Measurements from ENCODE around the gene BNC2. TPM values are rescaled to one million over a fixed set of nuclear protein-coding genes. Genes with fewer than 3 reads are reported as not detected.

The BNC2 gene
- total and polyA plus RNA-seq, 4 donors: 0.96 to 23.2 (median 9.7) TPM

DNA sequence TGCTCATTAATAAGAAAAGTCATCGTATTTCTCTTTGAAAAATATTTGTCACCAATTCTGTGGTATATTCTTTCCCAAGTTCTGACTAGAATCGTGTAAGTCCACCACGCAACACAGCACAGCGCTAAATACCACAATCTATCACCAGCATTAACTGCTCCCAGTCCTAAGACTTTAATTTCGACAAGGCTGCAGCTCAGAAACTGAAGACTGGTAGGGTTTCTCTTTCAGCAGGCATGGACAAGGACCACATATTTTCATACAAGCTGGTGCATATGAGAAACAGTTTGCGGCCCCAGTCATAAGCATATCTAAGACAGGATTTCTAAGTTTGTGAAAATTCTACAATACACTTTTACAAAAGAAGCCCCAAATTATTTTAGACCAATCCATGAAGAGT lies 24.1 kb downstream of the BNC2 start:
- 89 to 90% methylated on average over 6 of the region's 6 CpGs for WGBS, 2 donors
- Histone ChIP-seq H3K9me3 (ENCODE audit: control insufficient read depth in 4 of 4, insufficient read depth in 3 of 4, low read length in 3 of 4) (no peaks in the 10 kb centered on the region), H3K4me3 (no peak overlapping the region), H3K27ac (ENCODE audit: low read depth in 1 of 2, low read length in 1 of 2) (no peak overlapping the region), H3K36me3 (ENCODE audit: control insufficient read depth in 4 of 4, insufficient read depth in 4 of 4, low read length in 4 of 4) (no peaks in the 10 kb centered on the region), H3K9ac (ENCODE audit: insufficient read depth in 1 of 2, low read length in 2 of 2) (no peak overlapping the region), H3K27me3 (ENCODE audit: control insufficient read depth in 3 of 3, insufficient read depth in 3 of 3, low read length in 2 of 3) (no peaks in the 10 kb centered on the region), H3K4me1 (ENCODE audit: control insufficient read depth in 5 of 5, insufficient read depth in 5 of 5, low read length in 5 of 5) (no peaks in the 10 kb centered on the region)
- DNase-seq: no peak
- TF ChIP-seq, protein P1, sequence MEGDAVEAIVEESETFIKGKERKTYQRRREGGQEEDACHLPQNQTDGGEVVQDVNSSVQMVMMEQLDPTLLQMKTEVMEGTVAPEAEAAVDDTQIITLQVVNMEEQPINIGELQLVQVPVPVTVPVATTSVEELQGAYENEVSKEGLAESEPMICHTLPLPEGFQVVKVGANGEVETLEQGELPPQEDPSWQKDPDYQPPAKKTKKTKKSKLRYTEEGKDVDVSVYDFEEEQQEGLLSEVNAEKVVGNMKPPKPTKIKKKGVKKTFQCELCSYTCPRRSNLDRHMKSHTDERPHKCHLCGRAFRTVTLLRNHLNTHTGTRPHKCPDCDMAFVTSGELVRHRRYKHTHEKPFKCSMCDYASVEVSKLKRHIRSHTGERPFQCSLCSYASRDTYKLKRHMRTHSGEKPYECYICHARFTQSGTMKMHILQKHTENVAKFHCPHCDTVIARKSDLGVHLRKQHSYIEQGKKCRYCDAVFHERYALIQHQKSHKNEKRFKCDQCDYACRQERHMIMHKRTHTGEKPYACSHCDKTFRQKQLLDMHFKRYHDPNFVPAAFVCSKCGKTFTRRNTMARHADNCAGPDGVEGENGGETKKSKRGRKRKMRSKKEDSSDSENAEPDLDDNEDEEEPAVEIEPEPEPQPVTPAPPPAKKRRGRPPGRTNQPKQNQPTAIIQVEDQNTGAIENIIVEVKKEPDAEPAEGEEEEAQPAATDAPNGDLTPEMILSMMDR (IDR thresholded peaks at IDR 0.05; ENCODE audit: control extremely low read depth, extremely low read depth): no peak
- no peak for ATAC-seq (ENCODE audit: insufficient read depth, low FRiP score)

DNA sequence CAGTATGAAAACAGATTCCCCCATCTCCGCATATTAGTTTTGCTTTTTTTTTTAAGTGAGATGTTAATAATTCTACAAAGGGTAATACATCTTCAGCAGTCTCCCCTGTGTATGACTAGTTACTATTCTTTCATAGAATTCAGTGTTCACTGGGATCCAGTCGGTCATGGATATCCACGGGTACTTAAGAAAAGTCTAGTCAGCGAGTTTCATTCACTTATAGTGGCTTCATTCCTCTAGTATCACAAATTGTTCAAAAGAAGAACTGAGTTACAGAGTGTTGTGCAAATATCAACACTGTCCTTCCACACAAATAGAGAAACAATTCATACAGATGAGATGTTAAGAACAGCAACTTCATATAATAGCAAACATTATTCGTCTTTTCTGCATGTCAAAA lies 35.7 kb downstream of the BNC2 start:
- WGBS, 2 donors: 89 to 93% methylated on average over 5 of the region's 5 CpGs
- H3K4me3 ChIP-seq: no peak overlapping the region
- no peak for ATAC-seq (ENCODE audit: insufficient read depth, low FRiP score)
- no peak overlapping the region for H3K27ac ChIP-seq (ENCODE audit: low read depth in 1 of 2, low read length in 1 of 2)
- TF ChIP-seq, protein P1 (IDR thresholded peaks at IDR 0.05; ENCODE audit: control extremely low read depth, extremely low read depth): no peak
- H3K27me3 ChIP-seq (ENCODE audit: control insufficient read depth in 3 of 3, insufficient read depth in 3 of 3, low read length in 2 of 3): no peaks in the 10 kb centered on the region
- no peak for DNase-seq
- peaks cover 0 to 3% (median 0%) of the 10 kb centered on the region in 5 donors for H3K4me1 ChIP-seq (ENCODE audit: control insufficient read depth in 5 of 5, insufficient read depth in 5 of 5, low read length in 5 of 5)
- no peaks in the 10 kb centered on the region for H3K9me3 ChIP-seq (ENCODE audit: control insufficient read depth in 4 of 4, insufficient read depth in 3 of 4, low read length in 3 of 4)
- no peaks in the 10 kb centered on the region for H3K36me3 ChIP-seq (ENCODE audit: control insufficient read depth in 4 of 4, insufficient read depth in 4 of 4, low read length in 4 of 4)
- H3K9ac ChIP-seq (ENCODE audit: insufficient read depth in 1 of 2, low read length in 2 of 2): no peak overlapping the region

DNA sequence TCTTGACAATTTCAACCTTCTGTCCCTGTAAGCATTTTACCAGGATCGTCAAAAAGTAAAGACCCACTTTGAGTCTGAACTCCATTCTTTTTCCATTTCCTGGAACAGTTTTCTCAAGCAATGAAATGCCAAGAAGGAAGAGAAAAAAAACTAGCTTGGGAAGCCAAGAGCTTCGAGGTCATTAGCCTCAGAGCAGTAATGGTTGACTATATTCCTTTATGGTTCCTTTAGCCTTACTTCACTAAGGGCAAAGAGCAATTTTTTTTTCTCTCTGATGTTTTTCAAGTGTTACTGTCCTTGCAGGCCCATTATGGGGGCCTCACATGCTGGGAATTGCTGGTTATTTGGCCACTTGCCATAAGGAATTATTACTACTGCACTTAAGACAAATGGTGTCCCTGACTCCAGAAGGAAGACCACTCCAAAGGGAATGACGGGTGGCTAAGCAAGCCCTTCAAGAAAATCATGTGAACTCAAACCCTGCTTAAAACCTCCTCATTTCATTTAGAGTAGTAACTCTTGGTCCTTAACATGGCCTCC lies 37.1 kb downstream of the BNC2 start:
- peaks cover 0 to 2% (median 0%) of the 10 kb centered on the region in 4 donors for H3K9me3 ChIP-seq (ENCODE audit: control insufficient read depth in 4 of 4, insufficient read depth in 3 of 4, low read length in 3 of 4)
- WGBS, 2 donors: 78 to 89% methylated on average over 3 of the region's 3 CpGs
- ATAC-seq (ENCODE audit: insufficient read depth, low FRiP score) (no peak), DNase-seq (no peak)
- H3K4me1 ChIP-seq (ENCODE audit: control insufficient read depth in 5 of 5, insufficient read depth in 5 of 5, low read length in 5 of 5): peaks cover 0 to 17% (median 2%) of the 10 kb centered on the region in 5 donors
- H3K27ac ChIP-seq (ENCODE audit: low read depth in 1 of 2, low read length in 1 of 2): no peak overlapping the region
- no peaks in the 10 kb centered on the region for H3K36me3 ChIP-seq (ENCODE audit: control insufficient read depth in 4 of 4, insufficient read depth in 4 of 4, low read length in 4 of 4)
- no peak overlapping the region for H3K9ac ChIP-seq (ENCODE audit: insufficient read depth in 1 of 2, low read length in 2 of 2)
- H3K4me3 ChIP-seq: no peak overlapping the region
- H3K27me3 ChIP-seq (ENCODE audit: control insufficient read depth in 3 of 3, insufficient read depth in 3 of 3, low read length in 2 of 3): no peaks in the 10 kb centered on the region
- TF ChIP-seq, protein P1 (IDR thresholded peaks at IDR 0.05; ENCODE audit: control extremely low read depth, extremely low read depth): no peak

DNA sequence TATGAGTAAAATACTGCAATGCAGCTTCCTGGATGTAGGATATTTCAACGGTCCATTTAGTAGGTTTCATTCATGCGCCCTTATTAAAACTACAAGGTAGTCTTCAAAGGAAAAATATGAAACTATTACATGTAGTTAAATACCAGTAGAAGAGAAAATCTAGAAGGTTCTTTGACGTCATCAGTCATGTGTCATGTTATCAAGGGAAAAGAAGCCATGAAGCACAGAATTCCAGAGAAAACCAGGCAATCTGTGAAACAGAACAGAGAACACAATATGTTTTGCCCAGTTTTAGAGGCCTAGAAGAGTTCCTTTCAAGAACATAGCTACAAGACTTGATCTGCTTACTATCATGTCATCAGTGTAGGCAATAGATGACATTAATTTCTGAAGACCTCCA lies 38.4 kb downstream of the BNC2 start:
- Histone ChIP-seq H3K9ac (ENCODE audit: insufficient read depth in 1 of 2, low read length in 2 of 2) (no peak overlapping the region), H3K36me3 (ENCODE audit: control insufficient read depth in 4 of 4, insufficient read depth in 4 of 4, low read length in 4 of 4) (no peaks in the 10 kb centered on the region), H3K9me3 (ENCODE audit: control insufficient read depth in 4 of 4, insufficient read depth in 3 of 4, low read length in 3 of 4) (peaks cover 0 to 2% (median 0%) of the 10 kb centered on the region in 4 donors), H3K4me3 (no peak overlapping the region), H3K27ac (ENCODE audit: low read depth in 1 of 2, low read length in 1 of 2) (no peak overlapping the region), H3K4me1 (ENCODE audit: control insufficient read depth in 5 of 5, insufficient read depth in 5 of 5, low read length in 5 of 5) (peaks cover 0 to 27% (median 5%) of the 10 kb centered on the region in 5 donors), H3K27me3 (ENCODE audit: control insufficient read depth in 3 of 3, insufficient read depth in 3 of 3, low read length in 2 of 3) (no peaks in the 10 kb centered on the region)
- TF ChIP-seq, protein P1 (IDR thresholded peaks at IDR 0.05; ENCODE audit: control extremely low read depth, extremely low read depth): no peak
- 96% methylated on average over 3 of the region's 3 CpGs for WGBS, 2 donors
- no peak for DNase-seq
- no peak for ATAC-seq (ENCODE audit: insufficient read depth, low FRiP score)
